ENCODE results near the gene ZFHX3. TPM values are rescaled to one million over a fixed set of nuclear protein-coding genes. Genes with fewer than 3 reads are reported as not detected.
"Not testable (repeated sequence)": the region's sequence is repeated elsewhere in the genome, so short reads cannot be mapped to it uniquely, and the experiment has no call there.

The ZFHX3 gene
- total RNA-seq, 2 donors from 2014 or later: 12.5 to 18.0 TPM

- ATAC-seq (no peak), DNase-seq (no peak)
- intact Hi-C loops (cut with DNase I, micrococcal nuclease): no loop called here
Observed at GRCh38 chr16:72990571-72990970, 57.4 kb downstream of the ZFHX3 start.

DNA sequence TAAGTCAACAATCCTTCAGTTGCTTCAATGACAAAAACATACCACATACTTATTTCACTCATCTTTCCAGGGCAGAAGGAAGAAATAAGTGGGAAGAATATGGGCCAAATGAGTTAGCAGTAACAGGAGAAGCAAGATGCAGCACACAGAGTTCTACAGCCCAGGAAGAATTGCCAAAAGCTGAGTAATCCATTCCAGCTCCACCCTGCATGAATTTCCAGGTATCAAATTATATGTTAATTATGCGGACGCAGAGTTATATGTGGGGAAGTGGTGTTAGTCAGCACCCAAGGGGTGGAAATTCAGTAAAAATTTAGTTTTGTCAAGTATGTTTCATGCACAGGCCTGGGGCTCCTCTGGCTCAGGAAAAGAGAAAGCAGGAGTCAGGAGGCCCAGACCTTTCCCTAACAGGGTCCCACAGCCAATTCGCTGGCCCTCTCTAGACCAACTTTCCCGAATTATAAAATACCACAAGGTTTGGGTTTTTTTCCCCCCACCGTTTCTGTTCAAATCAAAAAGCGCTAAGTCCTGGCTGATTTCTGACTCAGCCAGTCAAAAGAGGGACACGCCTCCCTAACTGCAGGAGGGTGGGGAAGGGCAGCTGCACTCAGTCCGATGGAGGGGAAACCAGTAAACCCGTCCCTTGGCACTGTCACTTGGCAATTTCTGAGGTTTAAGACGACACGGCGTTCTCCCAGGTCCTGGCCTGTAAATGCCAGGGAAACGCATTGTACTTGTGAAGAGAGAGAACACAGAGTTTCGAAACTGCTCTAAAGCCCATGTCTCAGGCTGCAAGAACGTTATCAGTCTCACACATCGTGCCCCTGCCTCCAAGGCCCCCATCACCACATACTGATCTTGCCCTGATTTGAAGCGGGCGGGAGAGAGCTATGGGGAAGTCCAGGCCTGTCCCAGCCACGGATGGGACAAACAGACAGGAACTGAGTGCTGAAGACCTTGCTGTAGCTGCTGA, 58.1 kb downstream of the ZFHX3 start:
- ATAC-seq (peak; percentile 90), DNase-seq (peak; percentile 45 to 81)
- intact Hi-C loops (cut with DNase I, micrococcal nuclease): no loop called here

DNA sequence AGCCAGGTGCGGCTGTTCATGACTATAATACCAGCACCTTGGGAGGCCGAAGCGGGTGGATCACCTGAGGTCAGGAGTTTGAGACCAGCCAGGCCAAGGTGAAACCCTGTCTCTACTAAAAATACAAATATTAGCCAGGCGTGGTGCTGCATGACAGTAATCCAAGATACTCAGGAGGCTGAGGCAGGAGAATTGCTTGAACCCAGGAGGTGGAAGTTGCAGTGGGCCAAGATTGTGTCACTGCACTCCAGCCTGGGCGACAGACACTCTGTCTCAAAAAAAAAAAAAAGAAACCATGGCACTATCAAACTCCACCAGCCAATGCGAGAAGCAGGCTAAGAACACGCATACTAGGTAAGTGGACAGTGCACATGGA, 58.7 kb downstream of the ZFHX3 start:
- DNase-seq; intact Hi-C loops (cut with DNase I, micrococcal nuclease); ATAC-seq: not testable (repeated sequence)

- DNase-seq (no peak), ATAC-seq (no peak)
- intact Hi-C loops (cut with DNase I, micrococcal nuclease): no loop called here
Observed at GRCh38 chr16:72988569-72988968, 59.4 kb downstream of the ZFHX3 start.

- ATAC-seq (no peak), DNase-seq (no peak)
- intact Hi-C loops (cut with DNase I, micrococcal nuclease): no loop called here
Observed at GRCh38 chr16:72987480-72987901, 60.4 kb downstream of the ZFHX3 start.

- ATAC-seq (no peak), DNase-seq (peak in 1 of 2 donors; percentile 49)
- intact Hi-C loops (cut with DNase I, micrococcal nuclease): no loop called here
Observed at GRCh38 chr16:72985995-72986394, 61.9 kb downstream of the ZFHX3 start.

- DNase-seq: peak in 1 of 2 donors; percentile 53
- intact Hi-C loops (cut with DNase I, micrococcal nuclease): no loop called here
- no peak for ATAC-seq
Observed at GRCh38 chr16:72985148-72985941, 62.6 kb downstream of the ZFHX3 start.

DNA sequence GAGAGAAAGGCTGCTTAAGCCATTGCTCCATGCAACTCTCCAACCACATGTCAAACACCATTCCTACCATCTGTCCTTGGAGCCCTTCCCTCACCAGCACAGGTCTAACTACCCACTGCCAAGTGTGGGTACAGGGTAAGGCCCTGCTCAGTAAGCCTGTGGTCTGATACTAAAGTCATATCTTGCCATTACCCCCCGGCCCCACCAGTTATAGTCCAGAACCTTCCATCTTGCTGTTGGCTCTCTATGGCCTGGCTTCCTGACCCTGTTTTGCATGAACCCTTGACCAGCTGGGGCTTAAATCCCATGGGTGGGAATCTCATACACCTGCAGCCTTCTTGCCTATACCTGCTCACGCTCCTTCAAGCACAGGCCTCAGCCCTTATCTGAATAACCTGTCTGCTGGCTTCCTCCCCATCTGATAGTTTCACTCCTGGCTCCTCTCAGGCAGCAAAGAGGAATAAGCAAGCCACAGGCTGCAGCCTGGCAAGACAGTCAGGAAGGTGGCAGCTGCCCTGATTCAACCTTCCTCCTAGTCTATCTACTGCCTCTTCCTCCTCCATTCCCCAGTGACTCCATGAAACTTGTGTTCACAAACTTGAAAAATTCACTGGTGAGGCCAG, 64.1 kb downstream of the ZFHX3 start:
- intact Hi-C loops (cut with DNase I, micrococcal nuclease): no loop called here
- ATAC-seq (no peak), DNase-seq (no peak)

GRCh38 chr16:72983241-72983640, 64.7 kb downstream of the ZFHX3 start:
- intact Hi-C loops (cut with DNase I, micrococcal nuclease): no loop called here

DNA sequence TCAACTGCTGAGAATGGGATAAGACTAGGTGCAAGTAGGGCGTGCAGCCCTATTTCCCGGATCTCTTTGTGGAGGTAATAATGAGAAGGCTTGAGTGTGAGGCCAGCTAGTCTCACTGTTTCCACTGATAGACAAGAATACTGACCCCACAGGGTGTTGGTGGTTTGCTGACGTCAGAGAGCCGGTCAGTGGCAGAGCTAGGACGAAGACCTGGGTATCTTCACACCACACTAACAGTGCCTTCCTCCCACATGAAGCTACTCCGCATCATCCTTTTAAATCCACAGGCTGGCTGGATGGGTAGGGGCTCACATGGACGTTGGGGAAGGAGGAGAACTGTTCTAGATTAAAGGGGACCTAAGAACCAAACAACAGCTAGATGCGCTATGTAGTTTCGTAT, 68.0 kb downstream of the ZFHX3 start:
- intact Hi-C loops (cut with DNase I, micrococcal nuclease): no loop called here
- no peak for ATAC-seq
- DNase-seq: no peak

More at GRCh38 chr16:72983241-72983640, 64.7 kb downstream of the ZFHX3 start:
- ATAC-seq (no peak), DNase-seq (no peak)

DNA sequence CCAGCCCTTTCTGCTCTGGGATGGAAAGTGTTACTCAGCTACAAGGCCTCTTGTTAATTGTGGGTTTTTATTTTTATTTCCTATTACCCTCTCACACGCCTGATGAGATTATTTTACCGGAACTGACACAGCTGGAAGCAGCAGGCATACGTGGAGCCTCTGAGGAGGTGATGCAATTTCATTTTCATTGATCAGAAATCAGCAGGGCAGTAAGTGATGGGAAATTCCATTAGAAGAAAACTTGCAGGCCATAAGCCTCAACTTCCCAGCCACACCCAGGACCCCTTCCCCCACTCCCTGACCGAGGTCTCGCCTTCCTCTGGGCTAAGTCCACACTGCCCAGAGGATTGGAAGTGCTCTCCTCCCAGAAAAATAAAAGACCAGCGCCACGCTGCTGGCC, 69.7 kb downstream of the ZFHX3 start:
- ATAC-seq (no peak), DNase-seq (no peak)
- intact Hi-C loops (cut with DNase I, micrococcal nuclease): no loop called here

DNA sequence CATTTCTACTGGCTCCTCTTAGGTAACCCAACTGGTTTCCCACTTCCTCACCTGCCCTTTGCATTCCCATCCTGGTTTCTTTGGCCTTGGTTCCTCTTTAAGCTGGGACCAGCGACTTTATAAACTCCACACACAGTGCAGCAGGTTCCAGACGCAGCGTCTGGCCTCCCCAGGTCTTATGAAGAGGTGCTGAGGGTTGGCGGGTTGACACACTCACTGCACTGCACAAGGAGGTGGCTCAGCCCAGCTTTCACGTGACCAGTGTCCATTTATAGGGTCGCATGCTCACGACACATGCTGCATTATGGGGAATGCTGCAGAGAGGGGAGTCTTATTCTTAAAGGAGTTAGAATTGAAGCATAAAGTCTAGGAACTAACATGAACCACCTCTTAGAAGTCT, 70.8 kb downstream of the ZFHX3 start:
- no peak for ATAC-seq
- no peak for DNase-seq
- intact Hi-C loops (cut with DNase I, micrococcal nuclease): no loop called here

GRCh38 chr16:72976438-72977064, 71.4 kb downstream of the ZFHX3 start:
- DNase-seq: no peak
- intact Hi-C loops (cut with DNase I, micrococcal nuclease): no loop called here
- no peak for ATAC-seq

DNA sequence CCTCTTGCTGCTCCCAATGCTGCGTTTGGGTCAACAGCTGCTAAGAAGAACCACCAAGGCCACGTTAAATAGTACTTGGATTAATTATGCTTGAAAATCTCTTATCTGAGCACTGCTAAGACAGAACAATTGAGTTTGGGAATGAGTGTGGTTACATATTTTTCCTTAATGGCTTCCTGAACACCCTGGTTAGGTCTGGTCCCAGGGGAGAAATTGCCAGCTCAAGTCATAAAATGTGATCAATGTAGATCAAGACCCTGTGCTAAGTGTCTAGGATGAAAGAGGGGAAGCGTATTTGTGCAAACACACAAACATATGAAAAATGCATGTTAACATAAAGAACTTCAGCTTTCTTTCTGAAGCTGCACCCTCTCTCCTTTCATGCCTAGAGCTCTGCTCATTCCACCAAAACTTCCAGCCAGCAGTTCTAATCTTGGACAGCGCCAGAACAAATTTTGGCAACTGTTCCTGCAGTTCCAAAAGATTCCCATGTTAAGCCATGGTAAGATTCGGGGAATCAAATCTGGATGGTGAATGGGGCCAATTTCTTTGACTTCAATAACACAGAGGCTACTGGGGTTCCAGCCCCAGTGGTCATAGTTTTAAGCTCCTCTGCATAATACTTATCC, 72.0 kb downstream of the ZFHX3 start:
- intact Hi-C loops (cut with DNase I, micrococcal nuclease): no loop called here
- ATAC-seq: no peak
- DNase-seq: no peak

DNA sequence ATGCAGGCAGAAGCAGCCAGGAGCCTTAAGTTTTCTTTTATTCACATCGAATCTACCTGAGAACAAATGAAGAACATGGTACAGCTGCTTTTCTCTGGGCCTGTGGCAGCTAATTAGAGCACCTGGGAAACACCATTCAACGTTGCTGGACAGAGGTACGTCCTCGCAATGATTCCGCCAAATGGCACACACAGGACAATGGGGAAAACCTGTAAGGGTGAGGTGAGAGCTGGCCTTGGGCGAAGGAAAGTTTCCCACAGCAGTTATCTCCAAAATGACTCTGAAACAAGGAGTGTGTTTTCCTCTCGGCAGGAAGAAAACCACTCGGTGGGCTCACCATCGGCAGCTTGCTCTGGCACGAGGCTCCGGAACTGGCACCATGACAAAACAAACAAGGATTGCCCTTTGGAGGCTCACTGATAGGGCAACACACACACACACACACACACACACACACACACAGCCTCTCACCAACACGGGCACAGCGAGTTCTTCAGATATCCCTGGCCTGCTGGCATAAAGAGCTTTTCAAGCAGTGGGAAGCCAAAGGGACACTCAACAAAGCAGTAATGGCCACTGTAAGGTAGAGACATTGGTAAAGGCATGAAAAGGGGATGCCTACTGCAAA, 73.7 kb downstream of the ZFHX3 start:
- DNase-seq (no peak), ATAC-seq (peak; percentile 35)
- intact Hi-C loops (cut with DNase I, micrococcal nuclease): no loop called here

DNA sequence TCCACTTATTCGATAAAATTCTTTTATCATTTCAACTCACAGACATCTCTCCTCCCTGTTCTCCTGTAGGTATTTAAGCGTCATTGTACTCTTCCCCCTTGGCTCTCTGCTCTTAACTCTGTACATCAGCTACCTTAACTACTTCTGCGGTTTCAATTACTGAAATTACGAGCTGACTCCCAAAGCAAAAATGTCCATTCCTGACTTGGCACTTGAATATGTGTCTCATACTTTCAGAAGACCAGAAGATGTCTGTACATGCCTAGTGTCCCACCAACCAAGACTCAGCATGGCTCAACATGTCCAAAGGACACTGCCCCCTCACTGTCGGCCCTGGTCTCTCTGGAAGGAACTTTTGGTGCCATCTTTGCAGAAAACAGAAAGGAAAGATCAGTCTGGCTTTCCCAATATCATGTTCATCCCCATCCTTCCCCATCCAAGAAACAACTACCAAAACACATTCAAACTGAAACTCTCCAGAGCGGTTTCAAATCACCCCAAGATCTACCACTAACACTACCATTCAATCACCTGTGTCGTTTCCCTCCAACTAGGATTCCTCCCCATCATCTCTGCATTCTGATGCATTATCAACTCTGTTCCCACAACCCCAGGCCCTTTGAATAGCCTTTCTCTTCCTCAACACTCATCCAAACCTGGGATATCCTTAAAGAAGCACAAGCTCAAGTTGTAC, 74.9 kb downstream of the ZFHX3 start:
- intact Hi-C loops (cut with DNase I, micrococcal nuclease): no loop called here
- no peak for ATAC-seq
- DNase-seq: no peak

- no peak for DNase-seq
- ATAC-seq: no peak
- intact Hi-C loops (cut with DNase I, micrococcal nuclease): no loop called here
Observed at GRCh38 chr16:72971370-72971769, 76.6 kb downstream of the ZFHX3 start.

DNA sequence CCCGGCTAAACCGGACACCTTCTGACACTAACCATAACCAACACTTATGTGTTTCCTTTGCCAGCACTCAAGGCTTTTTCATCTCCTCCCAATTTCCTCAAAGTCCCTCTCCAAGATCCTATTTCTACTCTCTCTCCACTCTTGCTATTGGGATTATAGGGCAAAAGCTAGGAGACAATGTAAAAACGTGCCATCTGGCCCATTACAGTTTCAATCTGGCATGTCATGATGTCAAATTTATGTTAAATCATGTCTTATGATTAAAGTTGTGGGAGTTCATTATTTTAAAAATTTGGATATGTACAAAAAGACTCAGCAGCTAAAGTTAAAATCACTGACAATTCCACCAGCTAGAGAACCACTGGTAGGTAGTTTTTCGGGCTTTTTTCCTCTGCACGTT, 77.3 kb downstream of the ZFHX3 start:
- DNase-seq: no peak
- intact Hi-C loops (cut with DNase I, micrococcal nuclease): no loop called here
- no peak for ATAC-seq
